Left lung (tissue), 10 donors: ENCODE data around the gene MYO1A. TPM values are rescaled to one million over a fixed set of nuclear protein-coding genes. Genes with fewer than 3 reads are reported as not detected.

ENCODE experiments used
- ATAC-seq: fragments of 200-7000 bp; cut with Tn5 transposase; one replicate; pipeline ENCODE4 v1.9.1; 2020; ENCODE audit warnings: moderate library complexity
- DNase-seq, 4 donors: peaks; one replicate each; pipeline ENCODE4 v3.0.0-alpha.2; 2013 to 2020
- H3K27ac ChIP-seq, 2 donors: fragments of 200-600 bp; sonication (generic) in 1 of 2; one replicate each; pipeline versions ENCODE4 v1.5.0 to v1.8.0; 2020 to 2021
- H3K27me3 ChIP-seq, 2 donors: fragments of 200-600 bp; sonication (generic) in 1 of 2; one replicate each; pipeline versions ENCODE4 v1.5.0 to v1.8.0; 2020 to 2021
- H3K36me3 ChIP-seq, 2 donors: fragments of 200-600 bp; sonication (generic) in 1 of 2; one replicate each; pipeline versions ENCODE4 v1.5.0 to v1.8.0; 2020 to 2021
- H3K4me1 ChIP-seq, 2 donors: fragments of 200-600 bp; one replicate each; pipeline ENCODE4 v1.8.0; 2021
- H3K4me3 ChIP-seq, 2 donors: fragments of 200-600 bp; sonication (generic) in 1 of 2; one replicate each; pipeline versions ENCODE4 v1.5.0 to v1.8.0; 2020 to 2021; ENCODE audit warnings: mild to moderate bottlenecking in 1 of 2
- H3K9me3 ChIP-seq, 2 donors: fragments of 200-600 bp; sonication (generic) in 1 of 2; one replicate each; pipeline versions ENCODE4 v1.5.0 to v1.8.0; 2020 to 2021
- intact Hi-C, 2 donors: fragments of 100-400 bp; cut with DNase I; formaldehyde crosslinking; loops; one replicate each; pipeline versions ENCODE4 v1.11.2 to v1.14.2; 2022
- polyA plus RNA-seq, 6 donors: library from polyadenylated mRNA; unstranded; fragments of 120-200 nt; gene quantifications; one replicate each; pipeline ENCODE4 v1.2.1, GENCODE V29; 2013; ENCODE audit not compliant: insufficient read length in 6 of 6
- total RNA-seq, 2 donors: library from RNA; stranded (reverse); fragmentation: NEBNext Ultra II Directional; extraction: Animal tissue kit (Norgen Biotek cat#: 25700); gene quantifications; one replicate each; pipeline ENCODE4 v1.2.1, GENCODE V29; 2021
- TF ChIP-seq, protein P1 (sequence below), 2 donors: fragments of 200-600 bp; sonication (generic) in 1 of 2; IDR thresholded peaks; one replicate each; pipeline versions ENCODE4 v1.5.0 to v1.8.0; 2021; ENCODE audit warnings: antibody characterized with exemption in 2 of 2
- donor health status: DM: no; HTN: yes; CAD: no.
- donor health status: DM: no; HTN: no; CAD: no.

The MYO1A gene
- total and polyA plus RNA-seq, 8 donors = 0.07 to 0.29 (median 0.19) TPM; not detected in 2

DNA sequence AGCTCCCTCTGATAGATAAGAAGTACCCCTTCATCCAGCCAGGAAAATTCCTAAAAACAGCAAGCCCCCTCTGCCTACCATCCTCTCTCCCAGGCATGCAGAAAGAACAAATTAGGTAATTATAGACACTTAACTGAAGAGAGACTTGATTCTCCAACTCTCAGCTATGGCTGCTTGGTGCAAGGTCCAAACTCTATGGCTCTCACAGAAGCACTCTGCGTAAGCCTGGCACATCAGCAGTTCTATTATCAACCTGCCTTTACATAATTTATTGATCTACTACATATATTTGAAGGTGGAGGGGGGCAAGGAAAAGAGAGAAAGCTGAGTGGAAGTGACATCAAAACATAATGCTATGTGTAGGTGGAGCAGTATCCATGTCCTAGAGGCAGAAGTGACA lies 1.1 kb upstream of the MYO1A start:
- Histone ChIP-seq H3K27me3 (no peaks in the 10 kb centered on the region), H3K4me1 (peaks cover 0 to 40% of the 10 kb centered on the region in 2 donors), H3K9me3 (no peaks in the 10 kb centered on the region), H3K27ac (no peak overlapping the region), H3K36me3 (no peaks in the 10 kb centered on the region), H3K4me3 (no peak overlapping the region)
- no peak for ATAC-seq
- no peak for DNase-seq
- TF ChIP-seq, protein P1, sequence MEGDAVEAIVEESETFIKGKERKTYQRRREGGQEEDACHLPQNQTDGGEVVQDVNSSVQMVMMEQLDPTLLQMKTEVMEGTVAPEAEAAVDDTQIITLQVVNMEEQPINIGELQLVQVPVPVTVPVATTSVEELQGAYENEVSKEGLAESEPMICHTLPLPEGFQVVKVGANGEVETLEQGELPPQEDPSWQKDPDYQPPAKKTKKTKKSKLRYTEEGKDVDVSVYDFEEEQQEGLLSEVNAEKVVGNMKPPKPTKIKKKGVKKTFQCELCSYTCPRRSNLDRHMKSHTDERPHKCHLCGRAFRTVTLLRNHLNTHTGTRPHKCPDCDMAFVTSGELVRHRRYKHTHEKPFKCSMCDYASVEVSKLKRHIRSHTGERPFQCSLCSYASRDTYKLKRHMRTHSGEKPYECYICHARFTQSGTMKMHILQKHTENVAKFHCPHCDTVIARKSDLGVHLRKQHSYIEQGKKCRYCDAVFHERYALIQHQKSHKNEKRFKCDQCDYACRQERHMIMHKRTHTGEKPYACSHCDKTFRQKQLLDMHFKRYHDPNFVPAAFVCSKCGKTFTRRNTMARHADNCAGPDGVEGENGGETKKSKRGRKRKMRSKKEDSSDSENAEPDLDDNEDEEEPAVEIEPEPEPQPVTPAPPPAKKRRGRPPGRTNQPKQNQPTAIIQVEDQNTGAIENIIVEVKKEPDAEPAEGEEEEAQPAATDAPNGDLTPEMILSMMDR (IDR thresholded peaks at IDR 0.05) = no peak
- intact Hi-C loops = no loop called here

DNA sequence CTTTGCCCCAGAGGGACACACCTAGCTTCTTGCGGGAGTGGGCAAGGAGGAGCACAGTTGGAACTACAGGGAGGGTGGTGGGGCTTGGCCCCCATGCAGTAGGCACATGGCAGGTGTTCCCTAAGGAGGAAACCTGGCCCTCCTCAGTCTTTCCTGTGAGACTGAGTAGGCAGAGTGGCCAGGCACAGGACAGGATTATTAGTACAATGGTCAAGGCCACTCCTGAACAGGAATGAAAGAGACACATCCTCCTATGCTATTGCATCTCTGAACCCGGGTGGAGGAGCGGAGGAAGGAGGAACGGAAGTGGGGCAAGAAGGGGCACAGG lies 846 bp downstream of the MYO1A start:
- no peak for DNase-seq
- no peaks in the 10 kb centered on the region for H3K36me3 ChIP-seq
- no peak for ATAC-seq
- peaks cover 0 to 38% of the 10 kb centered on the region in 2 donors for H3K4me1 ChIP-seq
- H3K27me3 ChIP-seq = peaks cover 0 to 6% of the 10 kb centered on the region in 2 donors
- intact Hi-C loops = no loop called here
- TF ChIP-seq, protein P1 (IDR thresholded peaks at IDR 0.05) = no peak
- H3K27ac ChIP-seq = peak overlapping the region in 1 of 2 donors; percentile 28
- H3K4me3 ChIP-seq = no peak overlapping the region
- no peaks in the 10 kb centered on the region for H3K9me3 ChIP-seq

DNA sequence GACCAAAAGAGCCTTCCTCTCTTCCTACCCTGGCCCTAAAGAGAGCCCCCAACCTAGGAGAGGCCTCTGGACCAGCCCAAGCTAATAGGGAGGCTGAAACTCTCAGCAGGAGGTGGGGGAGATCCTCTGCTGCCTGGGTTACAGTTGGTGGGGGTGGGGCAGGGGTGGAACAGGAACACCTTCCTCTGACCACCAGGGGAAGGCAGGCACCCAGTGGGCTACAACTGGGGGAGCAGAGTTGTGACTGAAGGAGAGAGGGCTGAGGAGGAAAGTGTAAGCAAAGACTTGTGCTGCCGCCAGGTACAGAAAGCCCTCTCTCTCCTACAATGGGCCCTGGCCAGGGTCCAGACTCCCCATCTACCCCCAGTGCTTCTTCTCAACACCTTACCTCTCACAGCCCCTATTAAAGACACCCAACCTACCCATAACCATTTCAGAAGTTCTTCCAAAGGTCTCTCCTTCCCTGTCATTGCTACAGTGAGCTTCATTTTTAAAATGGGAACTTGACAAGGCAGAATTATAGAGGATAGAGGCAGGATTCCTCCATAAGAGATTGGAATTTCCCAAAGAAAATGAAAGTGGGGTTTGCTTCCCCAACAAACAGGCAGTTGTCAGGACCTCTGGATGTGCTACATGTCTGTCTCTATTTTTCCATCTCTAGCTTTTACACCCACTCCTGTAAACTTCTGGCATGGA lies 1.4 kb downstream of the MYO1A start:
- TF ChIP-seq, protein P1 (IDR thresholded peaks at IDR 0.05) = no peak
- peaks cover 0 to 38% of the 10 kb centered on the region in 2 donors for H3K4me1 ChIP-seq
- no peaks in the 10 kb centered on the region for H3K9me3 ChIP-seq
- DNase-seq (no peak), ATAC-seq (no peak)
- no peak overlapping the region for H3K4me3 ChIP-seq
- intact Hi-C loops = no loop called here
- no peaks in the 10 kb centered on the region for H3K36me3 ChIP-seq
- H3K27ac ChIP-seq = peak overlapping the region in 1 of 2 donors; percentile 28
- H3K27me3 ChIP-seq = peaks cover 0 to 6% of the 10 kb centered on the region in 2 donors

DNA sequence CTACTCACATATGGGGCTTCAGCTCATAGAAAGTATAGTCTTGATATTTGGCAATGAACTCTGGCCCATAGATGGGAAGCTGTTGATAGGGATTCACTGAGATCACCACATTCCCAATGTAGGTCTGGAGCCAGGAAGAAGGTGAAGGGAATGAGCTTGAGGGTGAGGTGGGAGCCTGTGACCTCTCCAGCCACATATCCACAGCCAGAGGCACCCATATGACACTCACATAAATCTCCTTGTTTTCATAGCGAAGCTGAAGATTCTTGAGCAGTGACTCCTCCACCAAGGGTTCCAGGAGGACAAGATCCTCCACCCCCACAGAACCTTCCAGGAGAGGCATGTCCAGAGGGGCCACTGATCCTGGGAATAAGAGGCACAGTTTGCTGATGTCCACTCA lies 1.9 kb downstream of the MYO1A start:
- Histone ChIP-seq H3K27ac (no peak overlapping the region), H3K36me3 (no peaks in the 10 kb centered on the region), H3K27me3 (peaks cover 0 to 6% of the 10 kb centered on the region in 2 donors), H3K4me1 (peaks cover 0 to 38% of the 10 kb centered on the region in 2 donors), H3K9me3 (no peaks in the 10 kb centered on the region), H3K4me3 (no peak overlapping the region)
- no peak for ATAC-seq
- DNase-seq = no peak
- TF ChIP-seq, protein P1 (IDR thresholded peaks at IDR 0.05) = no peak
- intact Hi-C loops = no loop called here

DNA sequence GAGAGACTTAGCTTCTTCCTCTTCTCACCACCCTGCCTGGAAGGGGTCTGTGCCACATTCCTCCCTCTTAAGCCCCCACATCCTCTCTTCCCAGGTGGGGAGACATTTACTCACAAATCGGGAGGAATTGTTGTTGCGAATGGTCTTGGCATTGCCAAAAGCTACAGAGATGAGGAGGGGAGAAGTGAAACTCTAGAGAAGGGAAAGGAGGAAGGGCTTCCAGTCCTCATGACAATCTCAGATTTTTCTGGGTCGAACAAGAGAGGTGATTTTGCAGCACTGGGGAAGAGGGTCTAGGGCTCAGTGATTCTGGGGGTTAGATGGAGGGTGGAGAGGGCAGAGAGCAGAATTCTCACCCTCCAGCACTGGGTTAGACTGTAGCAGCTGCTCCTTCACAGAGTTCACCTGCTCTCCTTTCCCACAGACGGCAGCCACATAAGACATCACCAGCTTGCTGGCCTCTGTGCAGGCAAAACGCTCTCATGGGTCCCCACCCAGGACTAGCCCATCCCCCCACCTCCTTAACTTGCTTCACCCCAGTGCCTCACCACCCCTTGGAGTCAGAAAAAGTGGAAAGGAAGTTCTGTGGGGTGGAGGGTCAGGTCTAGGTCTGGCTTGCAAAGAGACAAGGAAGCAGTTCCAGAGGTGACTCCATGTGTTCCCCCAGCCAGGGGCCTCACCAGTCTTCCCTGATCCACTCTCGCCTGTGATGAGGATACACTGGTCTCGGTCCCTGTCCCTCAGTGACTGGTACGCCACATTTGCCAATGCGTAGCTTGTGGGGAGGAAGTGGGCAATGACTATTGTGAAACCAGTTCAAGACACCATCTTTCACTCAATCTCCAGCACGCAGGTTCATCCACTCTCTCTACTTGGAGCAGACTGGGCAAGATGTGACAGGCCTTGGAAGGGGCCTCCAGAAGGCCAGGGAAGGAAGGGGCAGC lies 2.7 kb downstream of the MYO1A start:
- H3K9me3 ChIP-seq = no peaks in the 10 kb centered on the region
- DNase-seq (no peak), ATAC-seq (peak; percentile 34)
- TF ChIP-seq, protein P1 (IDR thresholded peaks at IDR 0.05) = no peak
- peaks cover 0 to 6% of the 10 kb centered on the region in 2 donors for H3K27me3 ChIP-seq
- no peak overlapping the region for H3K4me3 ChIP-seq
- intact Hi-C loops = no loop called here
- H3K27ac ChIP-seq = peak overlapping the region in 1 of 2 donors; percentile 33
- no peaks in the 10 kb centered on the region for H3K36me3 ChIP-seq
- H3K4me1 ChIP-seq = peaks cover 0 to 38% of the 10 kb centered on the region in 2 donors
